ENCODE results near the gene SLC22A5. TPM values are rescaled to one million over a fixed set of nuclear protein-coding genes. Genes with fewer than 3 reads are reported as not detected.

SLC22A5 gene
- total RNA-seq, 4 donors from 2014 or later, result 13.2 to 25.4 (median 15.7) TPM

GRCh38 chr5:132325691-132326090 lies 43.8 kb upstream of the SLC22A5 start:
- no peak for TF ChIP-seq POLR2A (IDR thresholded peaks at IDR 0.05)
- no peak for TF ChIP-seq CTCF (IDR thresholded peaks at IDR 0.05)
- H3K4me3 ChIP-seq (ENCODE audit: low read depth, poor library complexity, severe bottlenecking), result no peak overlapping the region
- intact Hi-C loops (cut with DNase I; ENCODE audit: low total_unique reads), result no loop called here
- DNase-seq (ENCODE audit: low spot score in 2 of 2), result no peak
- 88 to 91% methylated on average over 4 of the region's 4 CpGs for WGBS, 2 donors

- DNase-seq (ENCODE audit: low spot score in 2 of 2), result no peak
- H3K4me3 ChIP-seq (ENCODE audit: low read depth, poor library complexity, severe bottlenecking), result no peak overlapping the region
- no peak for TF ChIP-seq CTCF (IDR thresholded peaks at IDR 0.05)
- TF ChIP-seq POLR2A (IDR thresholded peaks at IDR 0.05), result no peak
- WGBS, 2 donors, result 63 to 69% methylated on average over 2 of the region's 2 CpGs
- intact Hi-C loops (cut with DNase I; ENCODE audit: low total_unique reads), result no loop called here
Measured at GRCh38 chr5:132327252-132327955, 42.1 kb upstream of the SLC22A5 start.

GRCh38 chr5:132334812-132335211 lies 34.7 kb upstream of the SLC22A5 start:
- 83 to 92% methylated on average over 3 of the region's 3 CpGs for WGBS, 2 donors
- intact Hi-C loops (cut with DNase I; ENCODE audit: low total_unique reads), result no loop called here
- no peak for DNase-seq (ENCODE audit: low spot score in 2 of 2)
- TF ChIP-seq POLR2A (IDR thresholded peaks at IDR 0.05), result no peak
- no peak for TF ChIP-seq CTCF (IDR thresholded peaks at IDR 0.05)
- no peak overlapping the region for H3K4me3 ChIP-seq (ENCODE audit: low read depth, poor library complexity, severe bottlenecking)

GRCh38 chr5:132335402-132335801 lies 34.1 kb upstream of the SLC22A5 start:
- intact Hi-C loops (cut with DNase I; ENCODE audit: low total_unique reads), result no loop called here
- H3K4me3 ChIP-seq (ENCODE audit: low read depth, poor library complexity, severe bottlenecking), result no peak overlapping the region
- DNase-seq (ENCODE audit: low spot score in 2 of 2), result no peak
- TF ChIP-seq CTCF (IDR thresholded peaks at IDR 0.05), result no peak
- no peak for TF ChIP-seq POLR2A (IDR thresholded peaks at IDR 0.05)

GRCh38 chr5:132339502-132339901 lies 30.0 kb upstream of the SLC22A5 start:
- no peak overlapping the region for H3K4me3 ChIP-seq (ENCODE audit: low read depth, poor library complexity, severe bottlenecking)
- intact Hi-C loops (cut with DNase I; ENCODE audit: low total_unique reads), result no loop called here
- no peak for DNase-seq (ENCODE audit: low spot score in 2 of 2)
- TF ChIP-seq CTCF (IDR thresholded peaks at IDR 0.05), result no peak
